Stimulated activated CD4-positive, alpha-beta T cell treated with anti-CD3 and anti-CD28 coated beads, Interleukin-1b, Interleukin-23, amount 100 ng/mL, for 24 hours (primary cell): ENCODE data around the gene ACAT1.
"Not testable (repeated sequence)": the region's sequence is repeated elsewhere in the genome, so short reads cannot be mapped to it uniquely, and the experiment has no call there.

Experiments
- DNase-seq, 4 experiments: peaks; one replicate each; pipeline ENCODE4 v3.0.0-alpha.2; 2020; ENCODE audit warnings: low read depth in 4 of 4, low spot score in 1 of 4

ACAT1 gene

DNA sequence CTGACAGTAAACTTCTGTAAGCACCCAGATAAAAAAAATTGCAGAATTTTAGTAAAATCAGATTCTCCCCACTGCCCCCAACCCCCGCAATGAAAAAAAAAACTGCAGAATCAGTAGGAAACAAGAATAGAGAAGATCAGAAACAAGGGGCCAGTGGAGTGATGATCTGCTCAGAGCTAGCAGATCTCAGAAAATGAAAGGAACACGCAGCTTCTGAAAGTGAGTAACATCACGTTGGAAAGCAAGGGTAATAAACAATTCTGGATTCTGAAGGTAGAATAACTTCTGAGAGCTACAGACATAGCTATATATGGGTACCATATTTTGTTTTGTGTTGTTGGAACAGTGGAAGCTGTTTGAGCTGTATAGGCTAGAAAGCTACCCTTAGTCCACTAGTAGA lies 23.2 kb downstream of the ACAT1 start:
- DNase-seq = no peak

- no peak for DNase-seq
These were observed 25.8 kb downstream of the ACAT1 start for GRCh38 chr11:108147150-108147549.

DNA sequence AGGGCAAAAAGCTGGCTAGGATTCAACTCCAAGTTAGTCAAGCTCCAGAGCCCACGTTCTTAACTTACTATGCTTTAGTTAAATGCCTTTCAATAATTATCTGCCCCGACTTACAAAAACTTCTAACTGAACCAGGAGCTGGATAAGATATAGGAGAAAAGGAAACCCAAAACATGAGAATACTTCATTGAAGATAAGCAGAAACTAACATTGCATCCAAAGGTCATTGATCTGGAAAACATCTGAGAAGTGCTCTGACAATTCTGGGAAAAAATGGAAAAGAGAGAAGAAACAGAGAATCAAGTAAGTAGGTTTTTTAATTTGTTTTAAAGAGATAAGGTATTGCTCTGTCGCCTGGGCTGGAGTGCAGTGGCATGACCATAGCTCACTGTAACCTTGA lies 27.2 kb downstream of the ACAT1 start:
- DNase-seq = no peak

- no peak for DNase-seq
These were observed 33.2 kb downstream of the ACAT1 start for GRCh38 chr11:108154591-108154990.

DNA sequence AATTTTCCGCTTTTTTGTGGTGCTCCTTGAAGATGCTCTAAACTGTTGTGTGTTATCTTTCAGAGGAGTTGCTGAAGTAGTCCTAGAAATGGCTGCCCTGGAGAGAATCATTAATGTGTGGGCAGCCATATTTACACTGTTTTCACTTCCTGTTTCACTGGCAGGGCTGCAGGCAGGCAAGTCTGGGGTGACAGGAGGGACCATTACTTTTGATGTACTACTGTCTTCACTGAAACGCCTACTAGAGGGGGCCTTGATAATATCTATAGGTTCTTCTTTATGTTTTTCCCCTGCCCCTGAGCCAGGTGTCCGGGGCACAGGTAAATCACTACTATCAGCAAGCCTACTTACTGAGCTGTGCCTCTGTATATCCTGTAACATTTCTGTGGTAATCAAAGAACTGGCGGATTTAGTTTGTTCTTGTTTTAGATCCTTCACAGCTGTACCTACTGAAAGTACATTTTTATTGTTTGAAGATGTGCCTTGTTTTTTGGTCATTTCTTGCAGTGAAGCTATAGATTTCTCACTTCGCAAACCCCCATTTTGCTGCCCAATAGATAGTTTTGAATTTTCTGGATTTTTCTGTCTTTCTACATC lies 39.7 kb downstream of the ACAT1 start:
- no peak for DNase-seq

DNA sequence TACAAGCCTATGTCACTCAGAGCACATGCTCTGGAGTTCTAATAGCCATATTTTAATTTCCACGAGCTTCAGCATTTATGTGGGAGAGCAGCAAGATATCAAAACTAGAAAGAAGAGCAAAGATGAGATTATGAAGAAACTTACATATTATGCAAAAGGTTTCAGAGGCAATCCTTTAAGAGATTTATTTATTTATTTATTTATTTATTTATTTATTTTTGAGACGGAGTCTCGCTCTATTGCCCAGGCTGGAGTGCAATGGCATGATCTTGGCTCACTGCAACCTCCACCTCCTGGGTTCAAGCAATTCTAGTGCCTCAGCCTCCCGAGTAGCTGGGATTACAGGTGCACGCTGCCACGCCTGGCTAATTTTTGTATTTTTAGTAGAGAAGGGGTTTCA lies 41.5 kb downstream of the ACAT1 start:
- DNase-seq = not testable (repeated sequence)

GRCh38 chr11:108167624-108168023 lies 46.3 kb downstream of the ACAT1 start:
- DNase-seq = no peak

DNA sequence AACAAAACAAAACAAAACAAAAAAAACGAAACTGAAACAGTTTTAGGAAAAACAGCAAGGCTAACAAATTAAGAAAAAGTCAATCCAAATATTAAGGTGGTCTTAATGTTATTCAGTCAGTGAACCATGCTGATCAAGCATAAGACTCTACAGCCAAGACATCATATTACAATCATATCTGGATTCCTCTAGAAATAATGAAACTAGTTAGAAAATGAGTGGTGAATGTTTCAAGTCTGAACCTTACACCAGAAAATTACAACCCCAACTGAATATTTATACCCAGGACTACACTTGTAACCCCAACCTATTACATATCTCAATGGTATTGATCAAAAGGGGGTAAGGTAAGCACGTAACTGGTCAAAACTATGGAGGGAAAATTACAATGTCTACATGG lies 48.8 kb downstream of the ACAT1 start:
- DNase-seq = no peak

GRCh38 chr11:108177570-108177969 lies 56.2 kb downstream of the ACAT1 start:
- no peak for DNase-seq

GRCh38 chr11:108193725-108194124 lies 72.4 kb downstream of the ACAT1 start:
- DNase-seq = no peak

- no peak for DNase-seq
These were observed 75.5 kb downstream of the ACAT1 start for GRCh38 chr11:108196901-108197300.
